H1 (cell line): Measurements from ENCODE around the gene COLQ. TPM values are rescaled to one million over a fixed set of nuclear protein-coding genes. Genes with fewer than 3 reads are reported as not detected.
A peak's percentile ranks its signal among the peaks of the same experiment; 100 is the strongest.

Experiments
- CTCF ChIA-PET: fragments of 300-600 bp; sonication (Branson Sonifier 250); formaldehyde crosslinking; loops from one replicate; lab custom pipeline; 2021; ENCODE audit not compliant: partially characterized antibody; lab: Charles Lee
- POLR2A ChIA-PET: fragments of 300-600 bp; sonication (Branson Sonifier 250); formaldehyde crosslinking; loops from one replicate; lab custom pipeline; 2021; ENCODE audit warnings: inconsistent platforms; ENCODE audit not compliant: partially characterized antibody; lab: Charles Lee
- DNase-seq, 2 experiments: peaks; one replicate each; pipeline versions ENCODE4 v3.0.0 to v3.0.0-alpha.2; 2010 to 2022; ENCODE audit warnings: low spot score in 2 of 2, low read depth in 1 of 2, mixed read lengths in 1 of 2
- FAIRE-seq: peaks from 2 replicates; lab custom pipeline; 2011; peaks lifted over from hg19 to GRCh38; lab: Jason Lieb, UNC
- H2AFZ ChIP-seq: 2 replicates; pipeline ENCODE4 v1.8.1; 2012; ENCODE audit warnings: low read length, inconsistent platforms
- H2AK5ac ChIP-seq: 2 replicates; pipeline ENCODE4 v1.6.1; 2013; ENCODE audit warnings: low read depth, low read length
- H2BK120ac ChIP-seq: replicated peaks from 2 replicates; pipeline ENCODE3; 2013; ENCODE audit warnings: low read depth, low read length, inconsistent platforms
- H2BK12ac ChIP-seq: 2 replicates; pipeline ENCODE4 v1.6.1; 2013; ENCODE audit warnings: low read depth, low read length
- H2BK15ac ChIP-seq: 2 replicates; pipeline ENCODE4 v1.6.1; 2013; ENCODE audit warnings: low read length
- H2BK20ac ChIP-seq: 2 replicates; pipeline ENCODE4 v1.6.1; 2013; ENCODE audit warnings: low read length
- H2BK5ac ChIP-seq: 2 replicates; pipeline ENCODE4 v1.6.1; 2013; ENCODE audit warnings: low read depth, low read length
- H3K14ac ChIP-seq: 2 replicates; pipeline ENCODE4 v1.6.1; 2013; ENCODE audit warnings: inconsistent platforms; ENCODE audit not compliant: insufficient read length
- H3K18ac ChIP-seq: 2 replicates; pipeline ENCODE4 v1.6.1; 2013; ENCODE audit warnings: low read length; ENCODE audit errors: extremely low read depth
- H3K23ac ChIP-seq: 2 replicates; pipeline ENCODE4 v1.6.1; 2013; ENCODE audit warnings: inconsistent platforms; ENCODE audit not compliant: insufficient read length
- H3K23me2 ChIP-seq: 2 replicates; pipeline ENCODE4 v1.6.1; 2013; ENCODE audit warnings: low read depth, low read length
- H3K27ac ChIP-seq: 2 replicates; pipeline ENCODE4 v1.6.1; 2011; ENCODE audit warnings: low read depth, low read length, inconsistent platforms
- H3K27me3 ChIP-seq, 4 experiments: replicated peaks in 1 of 4; 1 replicate in 1 of 4; 2 replicates in 3 of 4; pipeline versions ENCODE4 v1.6.1 to v1.8.1; 2011 to 2013; ENCODE audit warnings: low read length in 3 of 4, mild to moderate bottlenecking in 3 of 4, inconsistent platforms in 2 of 4, mixed read lengths in 2 of 4, moderate library complexity in 1 of 4; ENCODE audit not compliant: control insufficient read depth in 3 of 4, insufficient read depth in 3 of 4; ENCODE audit errors: extremely low read depth in 1 of 4
- H3K36me3 ChIP-seq, 4 experiments: 2 replicates each; pipeline versions ENCODE4 v1.6.1 to v1.8.1; 2011 to 2013; ENCODE audit warnings: mild to moderate bottlenecking in 4 of 4, low read length in 3 of 4, moderate library complexity in 2 of 4, control low read depth in 1 of 4, inconsistent platforms in 1 of 4; ENCODE audit not compliant: insufficient read depth in 4 of 4, control insufficient read depth in 2 of 4
- H3K4ac ChIP-seq: replicated peaks from 2 replicates; pipeline ENCODE3; 2013; ENCODE audit warnings: low read length, low read depth, mixed read lengths, inconsistent platforms; ENCODE audit not compliant: insufficient read length
- H3K4me1 ChIP-seq, 4 experiments: replicated peaks in 1 of 4; 1 replicate in 1 of 4; 2 replicates in 3 of 4; pipeline versions ENCODE4 v1.6.1 to v1.8.1; 2011 to 2013; ENCODE audit warnings: low read length in 3 of 4, inconsistent platforms in 2 of 4, mixed read lengths in 1 of 4; ENCODE audit not compliant: insufficient read depth in 4 of 4, control insufficient read depth in 3 of 4
- H3K4me2 ChIP-seq, 2 experiments: 2 replicates each; pipeline versions ENCODE4 v1.6.1 to v1.8.1; 2011 to 2013; ENCODE audit warnings: low read depth in 2 of 2, low read length in 2 of 2, control low read depth in 1 of 2, inconsistent platforms in 1 of 2, mild to moderate bottlenecking in 1 of 2; ENCODE audit not compliant: insufficient read depth in 1 of 2
- H3K4me3 ChIP-seq, 4 experiments: fragments of 200-600, 300-600 bp in 1 of 4; sonication (generic), shearing (Covaris generic), sonication (Bioruptor Twin) in 1 of 4; 2 replicates each; pipeline versions ENCODE4 v1.5.1 to v1.8.1; 2011 to 2016; ENCODE audit warnings: low read length in 4 of 4, low read depth in 3 of 4, control low read depth in 2 of 4, inconsistent platforms in 2 of 4, mild to moderate bottlenecking in 2 of 4, mixed read lengths in 1 of 4, moderate library complexity in 1 of 4; ENCODE audit not compliant: insufficient read depth in 2 of 4; ENCODE audit errors: extremely low read depth in 1 of 4
- H3K56ac ChIP-seq: replicated peaks from 2 replicates; pipeline ENCODE3; 2013; ENCODE audit warnings: low read depth, mild to moderate bottlenecking, mixed read lengths, low read length, inconsistent platforms; ENCODE audit not compliant: insufficient read length
- H3K79me1 ChIP-seq: 2 replicates; pipeline ENCODE4 v1.6.1; 2013; ENCODE audit warnings: low read depth, low read length, control low read depth
- H3K79me2 ChIP-seq, 2 experiments: 2 replicates each; pipeline versions ENCODE4 v1.6.1 to v1.8.1; 2012 to 2013; ENCODE audit warnings: low read length in 2 of 2, mild to moderate bottlenecking in 2 of 2, inconsistent platforms in 1 of 2; ENCODE audit not compliant: insufficient read depth in 2 of 2, control insufficient read depth in 1 of 2
- H3K9ac ChIP-seq, 4 experiments: replicated peaks in 1 of 4; 1 replicate in 1 of 4; 2 replicates in 3 of 4; pipeline versions ENCODE4 v1.6.1 to v1.8.1; 2011 to 2013; ENCODE audit warnings: low read depth in 3 of 4, low read length in 3 of 4, control low read depth in 2 of 4, mild to moderate bottlenecking in 2 of 4, moderate library complexity in 2 of 4, inconsistent platforms in 1 of 4; ENCODE audit errors: extremely low read depth in 1 of 4
- H3K9me3 ChIP-seq, 2 experiments: 2 replicates each; pipeline versions ENCODE4 v1.6.1 to v1.8.1; 2012 to 2013; ENCODE audit warnings: mild to moderate bottlenecking in 2 of 2, moderate library complexity in 2 of 2, control low read depth in 1 of 2, inconsistent platforms in 1 of 2, low read depth in 1 of 2, low read length in 1 of 2, mixed read lengths in 1 of 2; ENCODE audit not compliant: insufficient read depth in 2 of 2
- H4K20me1 ChIP-seq, 2 experiments: replicated peaks in 1 of 2; 2 replicates each; pipeline versions ENCODE3 to v1.8.1; 2011 to 2013; ENCODE audit warnings: inconsistent platforms in 2 of 2, low read length in 2 of 2, mild to moderate bottlenecking in 1 of 2; ENCODE audit not compliant: insufficient read depth in 2 of 2, control insufficient read depth in 1 of 2
- H4K5ac ChIP-seq: 2 replicates; pipeline ENCODE4 v1.6.1; 2013; ENCODE audit warnings: low read length, low read depth, mixed read lengths, inconsistent platforms; ENCODE audit not compliant: insufficient read length
- H4K8ac ChIP-seq: 2 replicates; pipeline ENCODE4 v1.8.0; 2013; ENCODE audit warnings: mild to moderate bottlenecking, moderate library complexity, low read length, inconsistent platforms; ENCODE audit not compliant: insufficient read depth; ENCODE audit errors: extremely low read depth
- H4K91ac ChIP-seq: replicated peaks from 2 replicates; pipeline ENCODE3; 2013; ENCODE audit warnings: low read length, mixed read lengths, inconsistent platforms; ENCODE audit not compliant: insufficient read length
- E2F6 ChIP-seq: IDR thresholded peaks from 2 replicates; pipeline ENCODE4 v1.6.1; 2012; ENCODE audit warnings: inconsistent platforms
- GTF2F1 ChIP-seq: IDR thresholded peaks from 2 replicates; pipeline ENCODE4 v1.6.1; 2012; ENCODE audit warnings: low read depth, low read length, improper control_type of control experiment, borderline replicate concordance
- JUN ChIP-seq: IDR thresholded peaks from 2 replicates; pipeline ENCODE4 v1.6.1; 2011; ENCODE audit warnings: low read depth, mild to moderate bottlenecking, improper control_type of control experiment, low read length
- NANOG ChIP-seq: IDR thresholded peaks from 2 replicates; pipeline ENCODE4 v1.6.1; 2011; ENCODE audit warnings: low read length, low read depth, mild to moderate bottlenecking, inconsistent platforms; ENCODE audit not compliant: insufficient read depth, poor library complexity, severe bottlenecking
- RBBP5 ChIP-seq: IDR thresholded peaks from 2 replicates; pipeline ENCODE4 v1.7.1; 2012; ENCODE audit warnings: low read depth, mild to moderate bottlenecking, inconsistent platforms, low read length, moderate library complexity, borderline replicate concordance
- SIRT6 ChIP-seq: IDR thresholded peaks from one replicate; pipeline ENCODE4 v1.7.1; 2012; ENCODE audit warnings: low read length, inconsistent platforms
- TCF12 ChIP-seq: IDR thresholded peaks from 2 replicates; pipeline ENCODE4 v1.6.1; 2011; ENCODE audit warnings: low read depth, mild to moderate bottlenecking, low read length
- WGBS, 2 experiments: shearing (Covaris generic) in 1 of 2; methylation state at CpG; one replicate each; pipeline versions ENCODE4 v1.1.6 to v1.1.7; 2013 to 2015; ENCODE audit warnings: low lambda C conversion rate in 2 of 2, mixed read lengths in 2 of 2, inconsistent platforms in 1 of 2, low coverage in 1 of 2, missing lambda C conversion rate in 1 of 2; ENCODE audit not compliant: insufficient replicate concordance in 2 of 2, insufficient coverage in 1 of 2, insufficient read length in 1 of 2; ENCODE audit errors: extremely low coverage in 1 of 2, missing lambda C conversion rate in 1 of 2; 5-methylcytosine and 5-hydroxymethylcytosine counted together
- polyA plus RNA-seq, 7 experiments: library from polyadenylated mRNA; depleted of rRNA in 3 of 7; stranded (reverse) in 5 of 7; unstranded in 2 of 7; fragments of >200 nt in 5 of 7; fragments of 200-250 nt in 2 of 7; gene quantifications; 1 replicate in 5 of 7; 2 replicates in 1 of 7; 4 replicates in 1 of 7; pipeline versions ENCODE4 v1.2.1 to v1.2.3, GENCODE V29; 2011 to 2013; ENCODE audit warnings: missing spikeins in 2 of 7, mixed read lengths in 2 of 7
- total RNA-seq: library from RNA; stranded (reverse); fragmentation: NEBNext Ultra II Directional; extraction: Animal tissue kit (Norgen Biotek cat#: 25700); gene quantifications from 2 replicates; pipeline ENCODE4 v1.2.1, GENCODE V29; 2021
- TF ChIP-seq, protein P1 (sequence below): IDR thresholded peaks from 2 replicates; pipeline ENCODE4 v1.6.1; 2012; ENCODE audit warnings: low read length, inconsistent platforms

Gene COLQ
- total and polyA plus RNA-seq, 2 of the 8 experiments (the other 6 are each of a cell fraction or from before 2014, with no cell fraction given), result 1.5 to 1.9 TPM

GRCh38 chr3:15450438-15451215 lies 70.9 kb downstream of the COLQ start:
- POLR2A ChIA-PET, result no interaction called here
- no peaks in the 10 kb centered on the region for H3K36me3 ChIP-seq
- H3K14ac ChIP-seq, result no peak overlapping the region
- H2AK5ac ChIP-seq, result no peak overlapping the region
- H3K4ac ChIP-seq, result no peak overlapping the region
- no peak overlapping the region for H2BK5ac ChIP-seq
- no peak overlapping the region for H3K18ac ChIP-seq
- no peak overlapping the region for H2BK20ac ChIP-seq
- no peaks in the 10 kb centered on the region for H3K9me3 ChIP-seq
- H3K56ac ChIP-seq, result no peak overlapping the region
- no peak overlapping the region for H3K4me3 ChIP-seq
- no peaks in the 10 kb centered on the region for H3K79me1 ChIP-seq
- H3K9ac ChIP-seq, result no peak overlapping the region
- no peaks in the 10 kb centered on the region for H3K79me2 ChIP-seq
- no peaks in the 10 kb centered on the region for H3K4me1 ChIP-seq
- TF ChIP-seq TCF12, result no peak
- TF ChIP-seq NANOG, result no peak
- TF ChIP-seq E2F6, result no peak
- no peak for TF ChIP-seq SIRT6
- no peak for TF ChIP-seq JUN
- TF ChIP-seq, protein P1, sequence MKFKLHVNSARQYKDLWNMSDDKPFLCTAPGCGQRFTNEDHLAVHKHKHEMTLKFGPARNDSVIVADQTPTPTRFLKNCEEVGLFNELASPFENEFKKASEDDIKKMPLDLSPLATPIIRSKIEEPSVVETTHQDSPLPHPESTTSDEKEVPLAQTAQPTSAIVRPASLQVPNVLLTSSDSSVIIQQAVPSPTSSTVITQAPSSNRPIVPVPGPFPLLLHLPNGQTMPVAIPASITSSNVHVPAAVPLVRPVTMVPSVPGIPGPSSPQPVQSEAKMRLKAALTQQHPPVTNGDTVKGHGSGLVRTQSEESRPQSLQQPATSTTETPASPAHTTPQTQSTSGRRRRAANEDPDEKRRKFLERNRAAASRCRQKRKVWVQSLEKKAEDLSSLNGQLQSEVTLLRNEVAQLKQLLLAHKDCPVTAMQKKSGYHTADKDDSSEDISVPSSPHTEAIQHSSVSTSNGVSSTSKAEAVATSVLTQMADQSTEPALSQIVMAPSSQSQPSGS, result no peak
- no peak for TF ChIP-seq GTF2F1
- TF ChIP-seq RBBP5, result no peak
- TF ChIP-seq, all 59 proteins: peak for 0
- 93% methylated on average over 12 of the region's 12 CpGs; no CpG with 5 or more reads in 1 of the 2 experiments for WGBS, 2 experiments
- Histone ChIP-seq H2BK15ac (no peak overlapping the region), H3K23ac (no peak overlapping the region), H3K4me2 (no peak overlapping the region), H3K23me2 (no peaks in the 10 kb centered on the region), H4K91ac (no peak overlapping the region), H2BK120ac (no peak overlapping the region), H2BK12ac (no peak overlapping the region), H4K20me1 (no peaks in the 10 kb centered on the region), H2AFZ (no peak overlapping the region), H3K27me3 (no peaks in the 10 kb centered on the region), H4K5ac (no peak overlapping the region), H4K8ac (peak overlapping the region; percentile 35; the same call in 1 of the 2 replicates), H3K27ac (no peak overlapping the region)
- no peak for FAIRE-seq
- no peak for DNase-seq
- CTCF ChIA-PET, result interaction anchor here (1.8 kb wide), 1 partner anchor 18 kb away, joined by 5 read pairs; no protein-coding TSS in a partner anchor
